ENCODE results near the gene SAMD11.
A peak's percentile ranks its signal among the peaks of the same experiment; 100 is the strongest.

Gene SAMD11

DNA sequence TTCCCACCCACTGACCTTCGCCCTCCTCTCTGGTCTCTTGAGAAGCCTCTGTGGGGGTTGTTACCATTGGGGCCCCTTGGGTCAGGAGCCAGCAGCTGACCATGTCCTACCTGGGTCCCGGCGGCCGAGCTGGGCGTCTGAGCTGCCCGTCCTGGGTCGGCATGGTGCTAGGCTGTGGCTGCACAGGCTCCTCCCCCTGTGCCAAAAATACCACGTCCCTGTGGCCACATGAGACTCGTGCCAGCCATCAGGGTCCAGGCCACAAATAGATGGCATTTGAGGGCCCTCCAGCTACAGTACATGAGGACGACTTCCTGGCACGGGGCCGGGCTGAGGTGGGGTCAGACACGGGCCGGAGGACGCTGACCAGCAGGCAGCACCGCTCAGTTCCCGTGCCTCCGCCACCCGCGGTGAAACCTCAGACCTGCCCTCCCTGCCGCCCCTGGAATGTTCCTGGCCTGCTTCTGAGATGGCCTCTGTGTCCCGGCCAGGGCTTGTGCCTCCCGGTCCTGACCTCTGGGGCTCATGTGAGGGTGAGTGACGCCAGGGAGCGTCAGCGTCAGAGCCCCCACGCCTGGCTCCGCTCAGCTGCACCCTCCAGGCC is 58.3 kb downstream of the SAMD11 start, which contains the start of gene PERM1:
Gene PERM1 (minus strand): TSS at position 139 of the 604 bp plus-strand sequence. CDS start 1,064 bp downstream, outside the sequence.
- no peak within 1 kb of the TSS for H3K4me2 ChIP-seq (ENCODE audit: low read length)
- H3K4me3 ChIP-seq (ENCODE audit: low read length), result no peak within 1 kb of the TSS

GRCh38 chr1:982765-983436 is 59.2 kb downstream of the SAMD11 start:
- H4K20me1 ChIP-seq (ENCODE audit: control insufficient read depth, insufficient read depth, low read depth, low read length), result no peaks in the 10 kb centered on the region
- no peak for TF ChIP-seq EZH2phosphoT487 (IDR thresholded peaks at IDR 0.05; ENCODE audit: borderline replicate concordance, low read length)
- TF ChIP-seq CTCF (IDR thresholded peaks at IDR 0.05; ENCODE audit: low read depth, low read length, poor library complexity, severe bottlenecking), result no peak
- no peaks in the 10 kb centered on the region for H3K4me1 ChIP-seq (ENCODE audit: control insufficient read depth, low read length)
- H3K4me3 ChIP-seq (ENCODE audit: low read length), result no peak overlapping the region
- H3K4me2 ChIP-seq (ENCODE audit: low read length), result no peak overlapping the region
- no peaks in the 10 kb centered on the region for H3K9me2 ChIP-seq (replicated peaks; ENCODE audit: control insufficient read depth, low read length)
- H3K27me3 ChIP-seq (ENCODE audit: control insufficient read depth, low read length), result peaks cover 6% of the 10 kb centered on the region
- no peaks in the 10 kb centered on the region for H3K9me3 ChIP-seq (ENCODE audit: control insufficient read depth, insufficient read depth, low read length)
- no peaks in the 10 kb centered on the region for H3K79me2 ChIP-seq (ENCODE audit: control insufficient read depth, low read length)
- H3F3A ChIP-seq (ENCODE audit: control insufficient read depth, insufficient read depth), result no peaks in the 10 kb centered on the region
- no peaks in the 10 kb centered on the region for H3K36me3 ChIP-seq (ENCODE audit: control insufficient read depth, low read length)
- H3K27ac ChIP-seq (ENCODE audit: low read depth, low read length), result no peak overlapping the region

More for the DNA sequence above, 58.3 kb downstream of the SAMD11 start, which contains the start of gene PERM1:
- TF ChIP-seq EZH2phosphoT487 (IDR thresholded peaks at IDR 0.05; ENCODE audit: borderline replicate concordance, low read length) (no peak), CTCF (IDR thresholded peaks at IDR 0.05; ENCODE audit: low read depth, low read length, poor library complexity, severe bottlenecking) (no peak)
- Histone ChIP-seq H3K9me2 (replicated peaks; ENCODE audit: control insufficient read depth, low read length) (no peaks in the 10 kb centered on the region), H3K27me3 (ENCODE audit: control insufficient read depth, low read length) (peaks cover 6% of the 10 kb centered on the region), H3K79me2 (ENCODE audit: control insufficient read depth, low read length) (no peaks in the 10 kb centered on the region), H3K9me3 (ENCODE audit: control insufficient read depth, insufficient read depth, low read length) (no peaks in the 10 kb centered on the region), H3K27ac (ENCODE audit: low read depth, low read length) (no peak within 1 kb of the TSS), H3K4me1 (ENCODE audit: control insufficient read depth, low read length) (no peaks in the 10 kb centered on the region), H3K36me3 (ENCODE audit: control insufficient read depth, low read length) (no peaks in the 10 kb centered on the region), H4K20me1 (ENCODE audit: control insufficient read depth, insufficient read depth, low read depth, low read length) (no peaks in the 10 kb centered on the region), H3F3A (ENCODE audit: control insufficient read depth, insufficient read depth) (no peaks in the 10 kb centered on the region)

GRCh38 chr1:983798-984475 is 60.2 kb downstream of the SAMD11 start:
- no peak overlapping the region for H3K27ac ChIP-seq (ENCODE audit: low read depth, low read length)
- no peak overlapping the region for H3K4me2 ChIP-seq (ENCODE audit: low read length)
- TF ChIP-seq CTCF (IDR thresholded peaks at IDR 0.05; ENCODE audit: low read depth, low read length, poor library complexity, severe bottlenecking), result peak; percentile 71
- no peak for TF ChIP-seq EZH2phosphoT487 (IDR thresholded peaks at IDR 0.05; ENCODE audit: borderline replicate concordance, low read length)
- H3K9me2 ChIP-seq (replicated peaks; ENCODE audit: control insufficient read depth, low read length), result no peaks in the 10 kb centered on the region
- H3F3A ChIP-seq (ENCODE audit: control insufficient read depth, insufficient read depth), result no peaks in the 10 kb centered on the region
- no peak overlapping the region for H3K4me3 ChIP-seq (ENCODE audit: low read length)
- no peaks in the 10 kb centered on the region for H3K79me2 ChIP-seq (ENCODE audit: control insufficient read depth, low read length)
- no peaks in the 10 kb centered on the region for H3K4me1 ChIP-seq (ENCODE audit: control insufficient read depth, low read length)
- no peaks in the 10 kb centered on the region for H3K36me3 ChIP-seq (ENCODE audit: control insufficient read depth, low read length)
- H4K20me1 ChIP-seq (ENCODE audit: control insufficient read depth, insufficient read depth, low read depth, low read length), result no peaks in the 10 kb centered on the region
- peaks cover 12% of the 10 kb centered on the region for H3K27me3 ChIP-seq (ENCODE audit: control insufficient read depth, low read length)
- H3K9me3 ChIP-seq (ENCODE audit: control insufficient read depth, insufficient read depth, low read length), result no peaks in the 10 kb centered on the region
